Nephron progenitor cell (in vitro differentiated cells): ENCODE results near the gene SLC38A1.

ENCODE experiments used
- DNase-seq: peaks from one replicate; pipeline ENCODE4 v3.0.0; 2021
- H3K27ac Mint-ChIP-seq: 2 replicates; pipeline ENCODE4 v1.8.0; 2021; ENCODE audit warnings: mild to moderate bottlenecking, moderate library complexity, mixed read lengths
- H3K27me3 Mint-ChIP-seq: 2 replicates; pipeline ENCODE4 v1.8.0; 2021; ENCODE audit warnings: mild to moderate bottlenecking, low read depth, mixed read lengths; ENCODE audit not compliant: poor library complexity
- H3K36me3 Mint-ChIP-seq: 2 replicates; pipeline ENCODE4 v1.8.0; 2021; ENCODE audit warnings: low read depth, mixed read lengths
- H3K4me1 Mint-ChIP-seq: 2 replicates; pipeline ENCODE4 v1.8.0; 2021; ENCODE audit warnings: mixed read lengths
- H3K4me3 Mint-ChIP-seq: 2 replicates; pipeline ENCODE4 v1.8.0; 2021; ENCODE audit warnings: mild to moderate bottlenecking, moderate library complexity, mixed read lengths
- H3K9me3 Mint-ChIP-seq: 2 replicates; pipeline ENCODE4 v1.8.0; 2021; ENCODE audit warnings: mild to moderate bottlenecking, moderate library complexity, mixed read lengths
- CTCF ChIP-seq: fragments of 200-600 bp; sonication (generic); IDR thresholded peaks from 2 replicates; pipeline ENCODE4 v1.5.0; 2021; ENCODE audit warnings: antibody characterized with exemption

Gene SLC38A1

GRCh38 chr12:46153268-46153872 is 115.5 kb downstream of the SLC38A1 start:
- H3K27ac Mint-ChIP-seq = no peak overlapping the region
- TF ChIP-seq CTCF = peak; percentile 63
- H3K9me3 Mint-ChIP-seq = peaks cover 18% of the 10 kb centered on the region
- peaks cover 16% of the 10 kb centered on the region for H3K4me1 Mint-ChIP-seq
- H3K27me3 Mint-ChIP-seq = peaks cover 4% of the 10 kb centered on the region
- no peak for DNase-seq
- no peak overlapping the region for H3K4me3 Mint-ChIP-seq
- peaks cover 11% of the 10 kb centered on the region for H3K36me3 Mint-ChIP-seq

- Mint-ChIP-seq H3K9me3 (peaks cover 17% of the 10 kb centered on the region), H3K27me3 (peaks cover 12% of the 10 kb centered on the region), H3K36me3 (peaks cover 11% of the 10 kb centered on the region), H3K27ac (no peak overlapping the region), H3K4me3 (no peak overlapping the region), H3K4me1 (peaks cover 20% of the 10 kb centered on the region)
- TF ChIP-seq CTCF = no peak
- DNase-seq = no peak
Observed at GRCh38 chr12:46152456-46152855, 116.4 kb downstream of the SLC38A1 start.

GRCh38 chr12:46150735-46151134 is 118.1 kb downstream of the SLC38A1 start:
- H3K27ac Mint-ChIP-seq = peak overlapping the region; percentile 73
- no peak for TF ChIP-seq CTCF
- H3K4me3 Mint-ChIP-seq = no peak overlapping the region
- peaks cover 20% of the 10 kb centered on the region for H3K4me1 Mint-ChIP-seq
- peaks cover 13% of the 10 kb centered on the region for H3K27me3 Mint-ChIP-seq
- H3K36me3 Mint-ChIP-seq = no peaks in the 10 kb centered on the region
- no peak for DNase-seq
- H3K9me3 Mint-ChIP-seq = peaks cover under 1% of the 10 kb centered on the region

- H3K27me3 Mint-ChIP-seq = peaks cover 13% of the 10 kb centered on the region
- peaks cover 20% of the 10 kb centered on the region for H3K4me1 Mint-ChIP-seq
- DNase-seq = no peak
- H3K36me3 Mint-ChIP-seq = no peaks in the 10 kb centered on the region
- H3K27ac Mint-ChIP-seq = no peak overlapping the region
- H3K9me3 Mint-ChIP-seq = no peaks in the 10 kb centered on the region
- H3K4me3 Mint-ChIP-seq = no peak overlapping the region
- TF ChIP-seq CTCF = no peak
Observed at GRCh38 chr12:46149905-46150304, 118.9 kb downstream of the SLC38A1 start.

- H3K36me3 Mint-ChIP-seq = no peaks in the 10 kb centered on the region
- DNase-seq = no peak
- no peaks in the 10 kb centered on the region for H3K9me3 Mint-ChIP-seq
- H3K27ac Mint-ChIP-seq = no peak overlapping the region
- no peak overlapping the region for H3K4me3 Mint-ChIP-seq
- H3K27me3 Mint-ChIP-seq = peaks cover 13% of the 10 kb centered on the region
- no peak for TF ChIP-seq CTCF
- peaks cover 20% of the 10 kb centered on the region for H3K4me1 Mint-ChIP-seq
Observed at GRCh38 chr12:46149079-46149464, 119.8 kb downstream of the SLC38A1 start.

- no peaks in the 10 kb centered on the region for H3K36me3 Mint-ChIP-seq
- H3K9me3 Mint-ChIP-seq = no peaks in the 10 kb centered on the region
- DNase-seq = no peak
- H3K27me3 Mint-ChIP-seq = peaks cover 13% of the 10 kb centered on the region
- no peak for TF ChIP-seq CTCF
- peaks cover 20% of the 10 kb centered on the region for H3K4me1 Mint-ChIP-seq
- peak overlapping the region; percentile 78 for H3K27ac Mint-ChIP-seq
- no peak overlapping the region for H3K4me3 Mint-ChIP-seq
Observed at GRCh38 chr12:46148327-46149078, 120.3 kb downstream of the SLC38A1 start.
